Measurements from ENCODE around the gene DDX11. TPM values are rescaled to one million over a fixed set of nuclear protein-coding genes. Genes with fewer than 3 reads are reported as not detected.
"Not testable (repeated sequence)": the region's sequence is repeated elsewhere in the genome, so short reads cannot be mapped to it uniquely, and the experiment has no call there.

Gene DDX11
- total RNA-seq (2022) (126 and 134 TPM in 2 replicates), Bru-seq, nascent RNA (percentile 79 among the genes with signal in this experiment), BruChase-seq, experiment 1, labeled RNA remaining after a 6-hour chase (percentile 74 among the genes with signal in this experiment), BruChase-seq, experiment 2, labeled RNA remaining after a 2-hour chase (percentile 80 among the genes with signal in this experiment)
- long read RNA-seq, partial matches to known transcripts, result 6 of 24 reads
- long read RNA-seq, other reads (novel, unspliced or antisense), result 15 of 24 reads

DNA sequence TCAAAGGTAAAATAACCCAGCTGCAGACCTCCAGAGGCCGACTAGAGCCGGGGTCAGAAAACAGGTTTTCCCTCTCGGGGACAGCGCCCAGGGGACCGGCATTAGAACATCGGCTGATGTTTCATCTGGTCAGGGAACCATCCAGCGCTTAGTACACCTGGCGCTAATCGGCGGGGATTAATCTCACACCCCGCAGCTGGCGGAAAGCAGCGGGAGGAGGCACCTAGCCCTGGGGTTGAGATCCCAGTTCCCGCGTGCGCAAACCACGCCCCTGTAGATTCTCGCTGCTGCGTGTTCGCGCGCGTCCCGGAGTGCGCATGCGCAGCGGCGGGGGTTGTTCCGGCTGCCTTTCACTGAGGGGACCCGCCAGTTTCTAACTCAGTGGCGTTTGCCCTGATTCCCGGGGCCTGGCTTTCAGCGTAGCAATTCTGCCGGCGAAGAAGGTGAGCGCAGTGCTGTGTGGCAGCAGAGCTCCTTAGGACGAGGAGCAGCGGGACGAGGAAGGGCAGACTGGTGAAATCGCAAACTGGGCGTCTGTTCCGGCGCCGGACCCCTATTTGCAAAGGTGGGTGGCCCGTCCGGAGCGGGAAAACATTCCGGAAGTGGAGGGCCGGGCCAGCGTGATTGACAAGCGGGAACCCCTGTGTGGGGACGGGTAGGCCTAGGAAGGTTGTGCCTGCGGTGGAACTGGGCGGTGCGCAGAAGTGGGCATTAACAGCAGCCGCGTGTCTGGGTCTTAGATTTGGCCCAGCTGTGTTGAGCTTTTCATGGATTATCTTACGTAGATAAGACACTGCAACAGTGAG lies at the start of gene DDX11:
DDX11 (plus strand) TSS at position 334 of the 806 bp plus-strand sequence. CDS start 4,534 bp downstream, outside the sequence.
- H3K4me3 Mint-ChIP-seq (ENCODE audit: low read depth, unreplicated experiment), result peak within 1 kb of the TSS; percentile 91
- peak within 1 kb of the TSS; percentile 86 for H3K27ac Mint-ChIP-seq (ENCODE audit: unreplicated experiment)
- BruUV-seq (replicated peaks); H3K9me3 Mint-ChIP-seq (ENCODE audit: low read depth, unreplicated experiment); intact Hi-C loops (cut with micrococcal nuclease; ENCODE audit: unreplicated experiment); H3K27me3 Mint-ChIP-seq (ENCODE audit: unreplicated experiment): not testable (repeated sequence)
- CTCF ChIA-PET, result interaction anchor here (0.9 kb wide), 1 partner anchor 108 kb away, joined by 3 read pairs; no protein-coding TSS in a partner anchor
- H3K4me1 Mint-ChIP-seq (ENCODE audit: low read depth, unreplicated experiment), result peaks cover 31% of the 10 kb centered on the region
- H3K36me3 Mint-ChIP-seq (ENCODE audit: insufficient read depth, unreplicated experiment), result peaks cover 31% of the 10 kb centered on the region
- DNase-seq, result peak; percentile 94

- Mint-ChIP-seq H3K27ac (ENCODE audit: unreplicated experiment) (no peak overlapping the region), H3K4me1 (ENCODE audit: low read depth, unreplicated experiment) (no peaks in the 10 kb centered on the region), H3K4me3 (ENCODE audit: low read depth, unreplicated experiment) (no peak overlapping the region), H3K36me3 (ENCODE audit: insufficient read depth, unreplicated experiment) (no peaks in the 10 kb centered on the region), H3K27me3 (ENCODE audit: unreplicated experiment) (no peaks in the 10 kb centered on the region), H3K9me3 (ENCODE audit: low read depth, unreplicated experiment) (peaks cover 2% of the 10 kb centered on the region)
- TF ChIP-seq CTCF (IDR thresholded peaks at IDR 0.05; ENCODE audit: unreplicated experiment), result no peak
- BruUV-seq (replicated peaks), result no TSS peak
- no peak for DNase-seq
- CTCF ChIA-PET, result interaction anchor here (0.7 kb wide), 1 partner anchor 141 kb away, joined by 3 read pairs; no protein-coding TSS in a partner anchor
- intact Hi-C loops (cut with micrococcal nuclease; ENCODE audit: unreplicated experiment), result no loop called here
These were observed 47.5 kb upstream of the DDX11 start for GRCh38 chr12:31026202-31026601.

DNA sequence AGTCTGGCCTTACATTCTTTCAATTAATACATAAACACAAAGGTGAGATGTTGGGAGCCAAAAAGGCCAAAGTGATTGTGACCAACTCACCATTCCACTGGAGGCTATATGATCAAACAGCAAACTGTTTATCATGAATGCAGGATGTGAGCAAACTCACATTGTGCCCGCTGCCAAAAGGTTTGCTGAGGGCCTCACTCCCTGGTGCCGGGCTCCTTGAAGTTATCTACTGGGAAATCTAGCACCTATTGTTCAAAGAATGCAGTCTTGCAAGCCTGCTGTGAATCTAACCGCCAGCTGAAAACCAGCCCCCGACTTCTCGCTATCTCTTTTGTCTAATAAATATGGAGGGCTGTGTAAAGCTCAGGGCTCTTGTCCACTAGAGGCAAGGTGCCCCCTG lies 46.7 kb upstream of the DDX11 start:
- H3K27me3 Mint-ChIP-seq (ENCODE audit: unreplicated experiment); BruUV-seq (replicated peaks); intact Hi-C loops (cut with micrococcal nuclease; ENCODE audit: unreplicated experiment); DNase-seq; H3K27ac Mint-ChIP-seq (ENCODE audit: unreplicated experiment); H3K9me3 Mint-ChIP-seq (ENCODE audit: low read depth, unreplicated experiment); H3K36me3 Mint-ChIP-seq (ENCODE audit: insufficient read depth, unreplicated experiment); H3K4me1 Mint-ChIP-seq (ENCODE audit: low read depth, unreplicated experiment); CTCF ChIA-PET; H3K4me3 Mint-ChIP-seq (ENCODE audit: low read depth, unreplicated experiment): not testable (repeated sequence)

- Mint-ChIP-seq H3K36me3 (ENCODE audit: insufficient read depth, unreplicated experiment) (no peaks in the 10 kb centered on the region), H3K27me3 (ENCODE audit: unreplicated experiment) (no peaks in the 10 kb centered on the region), H3K4me3 (ENCODE audit: low read depth, unreplicated experiment) (no peak overlapping the region), H3K4me1 (ENCODE audit: low read depth, unreplicated experiment) (no peaks in the 10 kb centered on the region), H3K9me3 (ENCODE audit: low read depth, unreplicated experiment) (peaks cover 2% of the 10 kb centered on the region), H3K27ac (ENCODE audit: unreplicated experiment) (no peak overlapping the region)
- no peak for DNase-seq
- CTCF ChIA-PET, result no interaction called here
- intact Hi-C loops (cut with micrococcal nuclease; ENCODE audit: unreplicated experiment), result no loop called here
- no TSS peak for BruUV-seq (replicated peaks)
- no peak for TF ChIP-seq CTCF (IDR thresholded peaks at IDR 0.05; ENCODE audit: unreplicated experiment)
These were observed 44.2 kb upstream of the DDX11 start for GRCh38 chr12:31029468-31029867.

- peaks cover 2% of the 10 kb centered on the region for H3K9me3 Mint-ChIP-seq (ENCODE audit: low read depth, unreplicated experiment)
- H3K27me3 Mint-ChIP-seq (ENCODE audit: unreplicated experiment), result no peaks in the 10 kb centered on the region
- H3K4me1 Mint-ChIP-seq (ENCODE audit: low read depth, unreplicated experiment), result no peaks in the 10 kb centered on the region
- intact Hi-C loops (cut with micrococcal nuclease; ENCODE audit: unreplicated experiment), result no loop called here
- DNase-seq, result no peak
- no peak overlapping the region for H3K4me3 Mint-ChIP-seq (ENCODE audit: low read depth, unreplicated experiment)
- no TSS peak for BruUV-seq (replicated peaks)
- no peaks in the 10 kb centered on the region for H3K36me3 Mint-ChIP-seq (ENCODE audit: insufficient read depth, unreplicated experiment)
- TF ChIP-seq CTCF (IDR thresholded peaks at IDR 0.05; ENCODE audit: unreplicated experiment), result no peak
- no peak overlapping the region for H3K27ac Mint-ChIP-seq (ENCODE audit: unreplicated experiment)
- CTCF ChIA-PET, result no interaction called here
These were observed 43.6 kb upstream of the DDX11 start for GRCh38 chr12:31029916-31030562.

All from Calu3 (cell line).